Loucy (cell line): ENCODE measurements around the gene AGBL3.

Experiments
- CTCF ChIP-seq: fragments of 200-600 bp; sonication (generic); conservative IDR thresholded peaks from 2 replicates; pipeline ENCODE4 v1.5.1; 2014; ENCODE audit warnings: mild to moderate bottlenecking, antibody characterized with exemption, low read length
- EZH2phosphoT487 ChIP-seq: fragments of 200-600 bp; IDR thresholded peaks from 2 replicates; pipeline ENCODE4 v1.6.1; 2018; ENCODE audit warnings: antibody characterized with exemption, mild to moderate bottlenecking, moderate library complexity, borderline replicate concordance

GRCh38 chr7:135184254-135184841 is 198.0 kb downstream of the AGBL3 start:
- TF ChIP-seq CTCF, result no peak
- no peak for TF ChIP-seq EZH2phosphoT487
